SK-N-SH treated with all-trans-retinoic acid at 6 μM for 48 hours (cell line): Measurements from ENCODE around the gene GNG13.

Experiments used
- ESRRG ChIP-seq: fragments of 250-450 bp; sonication (Bioruptor Pico); IDR thresholded peaks from 2 replicates; pipeline ENCODE4 v1.6.1; 2021; ENCODE audit warnings: mild to moderate bottlenecking
- TCF4 ChIP-seq: fragments of 250-450 bp; sonication (Bioruptor Pico); IDR thresholded peaks from 2 replicates; pipeline ENCODE4 v1.8.0; 2021; ENCODE audit warnings: mild to moderate bottlenecking, moderate library complexity, borderline replicate concordance
- ZC3H10 ChIP-seq: fragments of 250-450 bp; sonication (Bioruptor Pico); IDR thresholded peaks from 2 replicates; pipeline ENCODE4 v1.5.1; 2021; ENCODE audit warnings: mild to moderate bottlenecking, moderate library complexity
- ZFP3 ChIP-seq: fragments of 250-450 bp; sonication (Bioruptor Pico); IDR thresholded peaks from 2 replicates; pipeline ENCODE4 v1.5.0; 2020; ENCODE audit warnings: mild to moderate bottlenecking, moderate library complexity
- ZNF70 ChIP-seq: fragments of 450-650 bp; formaldehyde crosslinking; IDR thresholded peaks from 2 replicates; pipeline ENCODE4 v1.5.0; 2020; ENCODE audit warnings: mild to moderate bottlenecking, moderate library complexity

GRCh38 chr16:827513-827912 lies 27.0 kb upstream of the GNG13 start:
- TF ChIP-seq TCF4 (CRISPR knock-in tag) (no peak), ZC3H10 (no peak), ESRRG (no peak), ZNF70 (no peak), ZFP3 (CRISPR knock-in tag) (no peak)
